Stomach smooth muscle (tissue), 2 donors: ENCODE results near the gene ARHGEF12.

Experiments
- H3K27ac ChIP-seq: one replicate; pipeline ENCODE4 v1.7.0; 2013; ENCODE audit warnings: mild to moderate bottlenecking, low read length, inconsistent platforms
- H3K27me3 ChIP-seq, 2 donors: one replicate each; pipeline ENCODE4 v1.7.0; 2013; ENCODE audit warnings: low read length in 2 of 2; ENCODE audit not compliant: insufficient read depth in 2 of 2, control insufficient read depth in 1 of 2
- H3K36me3 ChIP-seq, 2 donors: one replicate each; pipeline ENCODE4 v1.7.0; 2013; ENCODE audit warnings: low read length in 2 of 2; ENCODE audit not compliant: control insufficient read depth in 2 of 2, insufficient read depth in 2 of 2
- H3K4me1 ChIP-seq: one replicate; pipeline ENCODE4 v1.7.0; 2013; ENCODE audit warnings: low read length; ENCODE audit not compliant: control insufficient read depth, insufficient read depth
- H3K4me3 ChIP-seq, 2 donors: one replicate each; pipeline ENCODE4 v1.7.0; 2013; ENCODE audit warnings: low read length in 2 of 2
- H3K9ac ChIP-seq, 2 donors: one replicate each; pipeline ENCODE4 v1.7.0; 2013; ENCODE audit warnings: low read length in 2 of 2, mild to moderate bottlenecking in 1 of 2
- H3K9me3 ChIP-seq, 2 donors: one replicate each; pipeline ENCODE4 v1.7.0; 2013; ENCODE audit warnings: low read length in 2 of 2; ENCODE audit not compliant: control insufficient read depth in 2 of 2
- donor health status: healthy.
- donor health status: Pancreatic carcinoma.

ARHGEF12 gene

DNA sequence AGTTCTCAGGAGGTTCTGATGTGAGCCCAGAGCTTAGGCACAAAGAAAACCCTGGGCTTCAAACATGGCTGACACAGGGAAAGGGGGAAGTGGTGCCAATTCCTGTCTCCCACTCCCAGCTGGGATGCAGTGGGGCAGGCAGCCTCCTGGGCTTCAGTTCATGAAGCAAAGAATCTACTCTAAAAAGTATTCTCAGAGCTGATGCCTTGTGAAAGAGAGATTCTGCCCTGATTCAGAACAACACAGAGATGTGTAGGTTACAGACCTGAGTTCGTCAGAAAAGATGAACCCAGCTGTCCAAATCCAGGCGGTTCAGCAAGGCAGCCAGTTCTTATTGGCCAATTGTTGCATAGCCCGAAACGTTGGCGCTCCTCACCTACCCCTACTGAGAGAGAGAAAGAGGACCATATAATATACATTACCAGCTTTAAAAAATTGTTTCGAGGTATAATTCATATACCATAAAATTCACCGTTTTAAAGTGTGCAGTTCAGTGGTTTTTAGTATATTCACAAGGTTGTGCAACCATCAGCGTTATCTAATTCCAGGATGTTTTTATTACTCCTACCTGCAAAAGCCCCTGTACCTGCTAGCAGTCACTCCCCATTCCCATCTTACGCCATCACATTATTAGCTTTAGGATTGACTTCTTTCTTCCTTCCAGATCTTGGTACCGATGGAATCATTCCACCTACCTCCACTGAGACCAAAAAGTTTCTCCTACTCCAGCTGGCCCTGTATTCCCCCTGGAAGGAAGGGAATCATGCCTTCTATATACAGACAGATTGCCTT lies 18.3 kb upstream of the ARHGEF12 start:
- Histone ChIP-seq H3K36me3 (no peaks in the 10 kb centered on the region), H3K27ac (peak overlapping the region; percentile 64), H3K4me3 (no peak overlapping the region), H3K9ac (no peak overlapping the region), H3K27me3 (no peaks in the 10 kb centered on the region), H3K9me3 (no peaks in the 10 kb centered on the region), H3K4me1 (peaks cover 16% of the 10 kb centered on the region)

DNA sequence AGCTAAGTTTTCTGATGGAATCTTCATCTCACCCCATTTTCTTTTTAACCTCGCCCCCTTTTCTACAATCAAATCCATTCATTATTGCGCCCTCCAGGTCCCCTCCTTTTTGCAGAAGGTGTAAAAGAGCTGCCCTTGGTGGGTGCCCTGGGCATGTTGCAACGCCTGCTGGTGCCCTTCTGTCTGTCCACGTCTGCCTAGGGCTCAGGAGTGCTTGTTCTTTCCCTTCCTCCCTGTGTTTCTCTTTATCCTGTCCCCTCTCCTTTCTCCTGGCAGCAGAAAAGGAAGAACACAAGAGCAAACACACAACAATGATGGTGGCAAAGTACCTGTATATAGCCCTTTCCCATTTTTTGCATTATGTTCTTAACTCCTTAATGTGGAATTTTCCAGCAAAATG lies 17.3 kb upstream of the ARHGEF12 start:
- no peak overlapping the region for H3K27ac ChIP-seq
- no peaks in the 10 kb centered on the region for H3K36me3 ChIP-seq
- H3K4me3 ChIP-seq, result no peak overlapping the region
- no peaks in the 10 kb centered on the region for H3K9me3 ChIP-seq
- no peaks in the 10 kb centered on the region for H3K27me3 ChIP-seq
- peaks cover 16% of the 10 kb centered on the region for H3K4me1 ChIP-seq
- no peak overlapping the region for H3K9ac ChIP-seq

DNA sequence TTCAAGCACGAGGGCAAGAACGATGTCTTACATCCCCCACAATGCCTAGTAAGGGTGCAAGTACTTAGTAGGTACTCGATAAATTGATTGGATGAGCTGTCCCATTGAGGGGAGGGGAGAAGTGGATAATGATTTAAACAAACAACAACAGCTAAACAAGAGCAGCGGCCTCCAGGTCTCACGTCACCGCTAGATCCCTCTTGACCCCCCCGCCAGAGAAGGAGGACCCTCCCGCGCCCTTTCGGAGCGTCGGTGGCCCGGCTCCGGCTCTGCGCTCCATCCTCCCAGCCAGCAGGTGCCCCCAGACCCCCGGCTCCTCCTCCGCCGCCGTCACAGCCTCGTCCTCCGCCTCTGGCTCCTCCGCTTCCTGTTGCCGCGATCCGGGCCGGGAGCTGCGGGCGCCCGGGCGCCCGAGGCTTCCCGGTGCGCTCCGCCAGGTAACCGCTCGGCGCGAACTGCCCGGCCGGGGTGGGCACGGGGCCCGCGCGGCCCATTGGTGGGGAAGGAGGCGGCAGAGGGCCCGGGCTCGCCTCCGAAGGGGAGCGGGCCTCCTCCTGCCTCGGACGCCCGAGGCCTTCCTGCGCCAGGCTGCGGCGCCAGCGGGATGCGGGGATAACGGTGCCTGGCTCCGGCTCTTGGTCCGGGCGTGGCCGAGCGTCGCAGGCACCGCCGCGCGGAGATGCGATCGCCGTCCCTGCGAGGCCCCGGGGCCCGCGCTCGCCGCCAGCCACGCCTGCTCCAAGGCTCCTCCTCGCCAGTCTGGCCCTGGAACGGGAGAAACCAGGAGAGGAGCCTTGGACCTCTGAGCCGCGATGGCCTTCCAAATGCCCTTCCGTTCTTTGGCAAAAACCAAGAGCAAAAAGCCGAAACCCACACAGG lies 11.0 kb upstream of the ARHGEF12 start, which contains the start of gene TLCD5:
TLCD5 (plus strand) TSS at position 368 of the 879 bp plus-strand sequence. CDS start 2,143 bp downstream, outside the sequence.
- Histone ChIP-seq H3K4me3 (peak within 1 kb of the TSS; percentile 64 to 79), H3K36me3 (peaks cover 5 to 6% of the 10 kb centered on the region in 2 donors), H3K27me3 (no peaks in the 10 kb centered on the region), H3K9ac (peak within 1 kb of the TSS; percentile 82 to 87), H3K9me3 (no peaks in the 10 kb centered on the region), H3K4me1 (peaks cover 14% of the 10 kb centered on the region), H3K27ac (peak within 1 kb of the TSS; percentile 77)

DNA sequence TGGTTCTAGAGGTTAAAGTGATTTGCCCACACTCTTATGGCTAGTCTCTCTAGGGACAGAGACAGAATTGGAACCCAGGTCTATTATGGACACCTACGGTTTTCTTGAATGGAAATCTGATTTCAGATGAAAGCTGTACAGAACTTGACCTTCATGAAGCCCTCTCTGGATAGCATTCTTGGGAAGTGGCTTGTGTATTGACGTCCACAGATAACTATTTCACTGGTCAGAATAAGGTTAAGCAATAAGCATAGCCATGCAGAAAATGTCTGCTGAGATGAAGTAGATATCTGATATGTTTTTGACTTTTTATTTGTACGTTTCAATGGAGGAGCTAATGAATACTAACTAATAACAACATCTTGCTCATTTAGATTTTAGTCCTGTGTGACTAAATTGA lies 10.0 kb upstream of the ARHGEF12 start:
- Histone ChIP-seq H3K4me3 (peak overlapping the region; percentile 64 to 79), H3K9ac (peak overlapping the region; percentile 82 to 87), H3K27me3 (no peaks in the 10 kb centered on the region), H3K9me3 (no peaks in the 10 kb centered on the region), H3K4me1 (peaks cover 14% of the 10 kb centered on the region), H3K36me3 (peaks cover 9 to 16% of the 10 kb centered on the region in 2 donors), H3K27ac (peak overlapping the region; percentile 77)

DNA sequence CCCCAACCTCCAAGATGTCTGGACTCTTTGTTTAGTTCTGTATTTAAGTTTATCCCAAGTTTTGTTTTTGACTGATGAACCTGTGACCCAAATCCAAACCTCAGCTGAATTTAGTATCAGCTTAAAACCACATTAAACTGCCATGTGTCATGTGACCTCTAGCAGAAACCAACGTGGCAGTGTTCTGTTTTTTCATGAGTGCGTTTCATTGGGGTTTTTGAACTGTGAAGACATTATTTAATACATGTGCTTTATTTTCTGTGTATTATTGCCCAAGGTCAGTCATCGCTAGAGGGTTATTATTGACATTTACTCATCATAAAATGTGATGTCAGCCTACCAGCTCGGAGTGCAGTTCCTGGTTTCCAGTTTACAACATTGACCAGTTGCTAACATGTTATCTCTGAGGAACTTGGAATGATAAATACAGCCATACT lies 9.3 kb upstream of the ARHGEF12 start:
- peaks cover 9 to 20% of the 10 kb centered on the region in 2 donors for H3K36me3 ChIP-seq
- H3K27ac ChIP-seq, result no peak overlapping the region
- H3K4me3 ChIP-seq, result no peak overlapping the region
- no peaks in the 10 kb centered on the region for H3K27me3 ChIP-seq
- H3K9me3 ChIP-seq, result no peaks in the 10 kb centered on the region
- peaks cover 14% of the 10 kb centered on the region for H3K4me1 ChIP-seq
- no peak overlapping the region for H3K9ac ChIP-seq

DNA sequence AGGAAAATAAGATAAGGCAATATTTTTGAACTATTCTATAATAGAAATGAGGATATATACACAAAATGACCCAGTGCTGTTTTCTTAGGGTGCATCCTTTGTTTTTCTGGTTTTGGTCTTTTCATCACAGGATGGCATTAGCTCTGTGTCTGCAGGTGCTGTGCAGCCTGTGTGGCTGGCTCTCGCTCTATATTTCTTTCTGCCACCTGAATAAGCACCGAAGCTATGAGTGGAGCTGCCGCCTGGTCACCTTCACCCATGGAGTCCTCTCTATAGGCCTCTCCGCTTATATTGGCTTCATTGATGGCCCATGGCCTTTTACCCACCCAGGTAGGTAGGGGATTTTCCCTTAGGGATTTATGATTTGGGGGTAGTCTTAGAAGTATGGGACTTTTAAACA lies 8.9 kb upstream of the ARHGEF12 start:
- H3K4me1 ChIP-seq, result peaks cover 16% of the 10 kb centered on the region
- H3K27ac ChIP-seq, result no peak overlapping the region

DNA sequence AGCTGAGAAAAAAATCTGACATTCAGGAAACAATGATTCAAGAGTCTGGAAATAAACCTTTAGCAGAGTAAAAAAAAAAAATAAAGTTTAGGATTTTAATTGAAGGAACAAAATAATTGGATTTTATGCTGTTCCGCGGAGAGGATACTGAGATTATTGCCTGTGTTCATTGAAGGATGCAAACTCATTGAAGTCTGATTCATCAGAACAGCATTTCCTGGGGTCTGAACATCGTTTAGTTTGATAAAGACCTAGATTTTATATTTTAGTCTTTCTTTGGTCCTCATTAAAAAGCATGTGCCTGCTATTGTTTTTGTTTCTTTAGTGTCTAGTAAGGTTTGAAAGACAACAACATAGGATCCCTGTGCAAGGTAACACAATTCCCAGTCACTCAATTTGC lies 6.7 kb upstream of the ARHGEF12 start:
- Histone ChIP-seq H3K27ac (no peak overlapping the region), H3K4me1 (peaks cover 16% of the 10 kb centered on the region), H3K4me3 (no peak overlapping the region), H3K36me3 (peaks cover 9 to 20% of the 10 kb centered on the region in 2 donors), H3K27me3 (no peaks in the 10 kb centered on the region), H3K9me3 (no peaks in the 10 kb centered on the region), H3K9ac (no peak overlapping the region)

More for the DNA sequence above, 8.9 kb upstream of the ARHGEF12 start:
- Histone ChIP-seq H3K9ac (no peak overlapping the region), H3K4me3 (no peak overlapping the region), H3K36me3 (peaks cover 9 to 20% of the 10 kb centered on the region in 2 donors), H3K27me3 (no peaks in the 10 kb centered on the region), H3K9me3 (no peaks in the 10 kb centered on the region)

DNA sequence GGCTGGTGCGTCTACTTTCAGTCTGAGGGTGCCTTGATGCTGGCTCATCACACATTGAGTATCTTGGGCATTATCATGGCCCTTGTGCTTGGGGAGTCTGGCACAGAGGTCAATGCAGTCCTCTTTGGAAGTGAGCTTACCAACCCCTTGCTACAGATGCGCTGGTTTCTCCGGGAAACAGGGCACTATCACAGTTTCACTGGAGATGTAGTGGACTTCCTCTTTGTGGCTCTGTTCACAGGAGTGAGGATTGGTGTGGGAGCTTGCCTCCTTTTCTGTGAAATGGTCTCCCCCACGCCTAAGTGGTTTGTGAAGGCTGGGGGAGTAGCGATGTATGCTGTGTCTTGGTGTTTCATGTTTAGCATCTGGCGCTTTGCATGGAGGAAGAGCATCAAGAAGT lies 6.2 kb upstream of the ARHGEF12 start:
- Histone ChIP-seq H3K4me3 (no peak overlapping the region), H3K4me1 (peaks cover 13% of the 10 kb centered on the region), H3K9me3 (no peaks in the 10 kb centered on the region), H3K27ac (no peak overlapping the region), H3K9ac (no peak overlapping the region), H3K36me3 (peaks cover 9 to 20% of the 10 kb centered on the region in 2 donors), H3K27me3 (no peaks in the 10 kb centered on the region)

DNA sequence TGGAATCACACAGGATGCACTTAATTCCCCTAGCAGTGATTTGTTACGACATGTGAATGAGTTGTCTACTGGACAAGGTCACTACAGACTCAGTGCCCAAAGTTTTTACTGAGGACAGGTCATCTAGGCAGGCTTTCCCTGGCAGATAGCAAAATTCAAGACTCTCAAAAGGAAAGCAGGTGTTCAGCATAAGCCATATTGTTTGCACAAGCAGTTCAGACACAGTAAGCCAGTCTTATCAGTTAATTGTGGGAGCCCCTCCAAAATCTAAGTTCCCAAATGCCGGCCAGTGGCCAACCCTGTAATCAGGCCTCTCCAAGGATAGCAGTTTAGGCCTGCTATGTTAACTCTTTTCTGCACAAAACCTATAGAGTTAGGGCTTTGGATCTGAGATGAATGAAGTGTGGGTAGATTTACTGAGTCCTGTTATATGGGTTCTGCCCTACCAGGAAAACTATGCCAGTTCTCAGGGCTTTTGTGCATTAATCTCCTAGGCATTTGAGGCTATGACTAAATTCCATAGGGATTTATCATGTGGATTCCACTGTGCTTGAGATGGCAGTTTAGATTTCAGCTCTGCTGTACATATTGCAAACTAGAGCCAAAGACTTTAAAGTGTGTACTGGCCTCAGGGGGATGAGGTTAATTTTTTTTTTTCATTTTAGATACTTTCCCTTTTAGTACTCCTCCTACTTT lies 4.8 kb upstream of the ARHGEF12 start:
- Histone ChIP-seq H3K4me1 (peaks cover 7% of the 10 kb centered on the region), H3K4me3 (no peak overlapping the region), H3K27ac (no peak overlapping the region), H3K27me3 (no peaks in the 10 kb centered on the region), H3K9me3 (no peaks in the 10 kb centered on the region), H3K9ac (no peak overlapping the region), H3K36me3 (peaks cover 9 to 20% of the 10 kb centered on the region in 2 donors)
